H1 (cell line): ENCODE measurements around the gene DCLRE1B. TPM values are rescaled to one million over a fixed set of nuclear protein-coding genes. Genes with fewer than 3 reads are reported as not detected.

Source experiments
- CTCF ChIA-PET: fragments of 300-600 bp; sonication (Branson Sonifier 250); formaldehyde crosslinking; loops from one replicate; lab custom pipeline; 2021; ENCODE audit not compliant: partially characterized antibody; lab: Charles Lee
- POLR2A ChIA-PET: fragments of 300-600 bp; sonication (Branson Sonifier 250); formaldehyde crosslinking; loops from one replicate; lab custom pipeline; 2021; ENCODE audit warnings: inconsistent platforms; ENCODE audit not compliant: partially characterized antibody; lab: Charles Lee
- DNase-seq, 2 experiments: peaks; one replicate each; pipeline versions ENCODE4 v3.0.0 to v3.0.0-alpha.2; 2010 to 2022; ENCODE audit warnings: low spot score in 2 of 2, low read depth in 1 of 2, mixed read lengths in 1 of 2
- FAIRE-seq: peaks from 2 replicates; lab custom pipeline; 2011; peaks lifted over from hg19 to GRCh38; lab: Jason Lieb, UNC
- H2AFZ ChIP-seq: 2 replicates; pipeline ENCODE4 v1.8.1; 2012; ENCODE audit warnings: low read length, inconsistent platforms
- H2AK5ac ChIP-seq: 2 replicates; pipeline ENCODE4 v1.6.1; 2013; ENCODE audit warnings: low read depth, low read length
- H2BK120ac ChIP-seq: replicated peaks from 2 replicates; pipeline ENCODE3; 2013; ENCODE audit warnings: low read depth, low read length, inconsistent platforms
- H2BK12ac ChIP-seq: 2 replicates; pipeline ENCODE4 v1.6.1; 2013; ENCODE audit warnings: low read depth, low read length
- H2BK15ac ChIP-seq: 2 replicates; pipeline ENCODE4 v1.6.1; 2013; ENCODE audit warnings: low read length
- H2BK20ac ChIP-seq: 2 replicates; pipeline ENCODE4 v1.6.1; 2013; ENCODE audit warnings: low read length
- H2BK5ac ChIP-seq: 2 replicates; pipeline ENCODE4 v1.6.1; 2013; ENCODE audit warnings: low read depth, low read length
- H3K14ac ChIP-seq: 2 replicates; pipeline ENCODE4 v1.6.1; 2013; ENCODE audit warnings: inconsistent platforms; ENCODE audit not compliant: insufficient read length
- H3K18ac ChIP-seq: 2 replicates; pipeline ENCODE4 v1.6.1; 2013; ENCODE audit warnings: low read length; ENCODE audit errors: extremely low read depth
- H3K23ac ChIP-seq: 2 replicates; pipeline ENCODE4 v1.6.1; 2013; ENCODE audit warnings: inconsistent platforms; ENCODE audit not compliant: insufficient read length
- H3K23me2 ChIP-seq: 2 replicates; pipeline ENCODE4 v1.6.1; 2013; ENCODE audit warnings: low read depth, low read length
- H3K27ac ChIP-seq: 2 replicates; pipeline ENCODE4 v1.6.1; 2011; ENCODE audit warnings: low read depth, low read length, inconsistent platforms
- H3K27me3 ChIP-seq, 4 experiments: replicated peaks in 1 of 4; 1 replicate in 1 of 4; 2 replicates in 3 of 4; pipeline versions ENCODE4 v1.6.1 to v1.8.1; 2011 to 2013; ENCODE audit warnings: low read length in 3 of 4, mild to moderate bottlenecking in 3 of 4, inconsistent platforms in 2 of 4, mixed read lengths in 2 of 4, moderate library complexity in 1 of 4; ENCODE audit not compliant: control insufficient read depth in 3 of 4, insufficient read depth in 3 of 4; ENCODE audit errors: extremely low read depth in 1 of 4
- H3K36me3 ChIP-seq, 4 experiments: 2 replicates each; pipeline versions ENCODE4 v1.6.1 to v1.8.1; 2011 to 2013; ENCODE audit warnings: mild to moderate bottlenecking in 4 of 4, low read length in 3 of 4, moderate library complexity in 2 of 4, control low read depth in 1 of 4, inconsistent platforms in 1 of 4; ENCODE audit not compliant: insufficient read depth in 4 of 4, control insufficient read depth in 2 of 4
- H3K4ac ChIP-seq: replicated peaks from 2 replicates; pipeline ENCODE3; 2013; ENCODE audit warnings: low read length, low read depth, mixed read lengths, inconsistent platforms; ENCODE audit not compliant: insufficient read length
- H3K4me1 ChIP-seq, 4 experiments: replicated peaks in 1 of 4; 1 replicate in 1 of 4; 2 replicates in 3 of 4; pipeline versions ENCODE4 v1.6.1 to v1.8.1; 2011 to 2013; ENCODE audit warnings: low read length in 3 of 4, inconsistent platforms in 2 of 4, mixed read lengths in 1 of 4; ENCODE audit not compliant: insufficient read depth in 4 of 4, control insufficient read depth in 3 of 4
- H3K4me2 ChIP-seq, 2 experiments: 2 replicates each; pipeline versions ENCODE4 v1.6.1 to v1.8.1; 2011 to 2013; ENCODE audit warnings: low read depth in 2 of 2, low read length in 2 of 2, control low read depth in 1 of 2, inconsistent platforms in 1 of 2, mild to moderate bottlenecking in 1 of 2; ENCODE audit not compliant: insufficient read depth in 1 of 2
- H3K4me3 ChIP-seq, 4 experiments: fragments of 200-600, 300-600 bp in 1 of 4; sonication (generic), shearing (Covaris generic), sonication (Bioruptor Twin) in 1 of 4; 2 replicates each; pipeline versions ENCODE4 v1.5.1 to v1.8.1; 2011 to 2016; ENCODE audit warnings: low read length in 4 of 4, low read depth in 3 of 4, control low read depth in 2 of 4, inconsistent platforms in 2 of 4, mild to moderate bottlenecking in 2 of 4, mixed read lengths in 1 of 4, moderate library complexity in 1 of 4; ENCODE audit not compliant: insufficient read depth in 2 of 4; ENCODE audit errors: extremely low read depth in 1 of 4
- H3K56ac ChIP-seq: replicated peaks from 2 replicates; pipeline ENCODE3; 2013; ENCODE audit warnings: low read depth, mild to moderate bottlenecking, mixed read lengths, low read length, inconsistent platforms; ENCODE audit not compliant: insufficient read length
- H3K79me1 ChIP-seq: 2 replicates; pipeline ENCODE4 v1.6.1; 2013; ENCODE audit warnings: low read depth, low read length, control low read depth
- H3K79me2 ChIP-seq, 2 experiments: 2 replicates each; pipeline versions ENCODE4 v1.6.1 to v1.8.1; 2012 to 2013; ENCODE audit warnings: low read length in 2 of 2, mild to moderate bottlenecking in 2 of 2, inconsistent platforms in 1 of 2; ENCODE audit not compliant: insufficient read depth in 2 of 2, control insufficient read depth in 1 of 2
- H3K9ac ChIP-seq, 4 experiments: replicated peaks in 1 of 4; 1 replicate in 1 of 4; 2 replicates in 3 of 4; pipeline versions ENCODE4 v1.6.1 to v1.8.1; 2011 to 2013; ENCODE audit warnings: low read depth in 3 of 4, low read length in 3 of 4, control low read depth in 2 of 4, mild to moderate bottlenecking in 2 of 4, moderate library complexity in 2 of 4, inconsistent platforms in 1 of 4; ENCODE audit errors: extremely low read depth in 1 of 4
- H3K9me3 ChIP-seq, 2 experiments: 2 replicates each; pipeline versions ENCODE4 v1.6.1 to v1.8.1; 2012 to 2013; ENCODE audit warnings: mild to moderate bottlenecking in 2 of 2, moderate library complexity in 2 of 2, control low read depth in 1 of 2, inconsistent platforms in 1 of 2, low read depth in 1 of 2, low read length in 1 of 2, mixed read lengths in 1 of 2; ENCODE audit not compliant: insufficient read depth in 2 of 2
- H4K20me1 ChIP-seq, 2 experiments: replicated peaks in 1 of 2; 2 replicates each; pipeline versions ENCODE3 to v1.8.1; 2011 to 2013; ENCODE audit warnings: inconsistent platforms in 2 of 2, low read length in 2 of 2, mild to moderate bottlenecking in 1 of 2; ENCODE audit not compliant: insufficient read depth in 2 of 2, control insufficient read depth in 1 of 2
- H4K5ac ChIP-seq: 2 replicates; pipeline ENCODE4 v1.6.1; 2013; ENCODE audit warnings: low read length, low read depth, mixed read lengths, inconsistent platforms; ENCODE audit not compliant: insufficient read length
- H4K8ac ChIP-seq: 2 replicates; pipeline ENCODE4 v1.8.0; 2013; ENCODE audit warnings: mild to moderate bottlenecking, moderate library complexity, low read length, inconsistent platforms; ENCODE audit not compliant: insufficient read depth; ENCODE audit errors: extremely low read depth
- H4K91ac ChIP-seq: replicated peaks from 2 replicates; pipeline ENCODE3; 2013; ENCODE audit warnings: low read length, mixed read lengths, inconsistent platforms; ENCODE audit not compliant: insufficient read length
- POLR2A ChIP-seq, 2 experiments: IDR thresholded peaks; 1 replicate in 1 of 2; 2 replicates in 1 of 2; pipeline ENCODE4 v1.6.1; 2011; ENCODE audit warnings: low read depth in 2 of 2, low read length in 2 of 2, mild to moderate bottlenecking in 2 of 2; ENCODE audit errors: control extremely low read depth in 1 of 2
- RAD21 ChIP-seq, 2 experiments: IDR thresholded peaks in 1 of 2; conservative IDR thresholded peaks in 1 of 2; 2 replicates each; pipeline ENCODE4 v1.6.1; 2011; ENCODE audit warnings: low read depth in 2 of 2, low read length in 2 of 2, improper control_type of control experiment in 1 of 2, inconsistent platforms in 1 of 2, mild to moderate bottlenecking in 1 of 2, moderate library complexity in 1 of 2
- SIN3A ChIP-seq, 2 experiments: IDR thresholded peaks in 1 of 2; conservative IDR thresholded peaks in 1 of 2; 2 replicates each; pipeline ENCODE4 v1.6.1; 2011 to 2012; ENCODE audit warnings: low read length in 2 of 2, improper control_type of control experiment in 1 of 2, low read depth in 1 of 2, mild to moderate bottlenecking in 1 of 2
- YY1 ChIP-seq: IDR thresholded peaks from 2 replicates; pipeline ENCODE4 v1.6.1; 2011; ENCODE audit warnings: low read depth, mild to moderate bottlenecking, low read length
- WGBS, 2 experiments: shearing (Covaris generic) in 1 of 2; methylation state at CpG; one replicate each; pipeline versions ENCODE4 v1.1.6 to v1.1.7; 2013 to 2015; ENCODE audit warnings: low lambda C conversion rate in 2 of 2, mixed read lengths in 2 of 2, inconsistent platforms in 1 of 2, low coverage in 1 of 2, missing lambda C conversion rate in 1 of 2; ENCODE audit not compliant: insufficient replicate concordance in 2 of 2, insufficient coverage in 1 of 2, insufficient read length in 1 of 2; ENCODE audit errors: extremely low coverage in 1 of 2, missing lambda C conversion rate in 1 of 2; 5-methylcytosine and 5-hydroxymethylcytosine counted together
- polyA plus RNA-seq, 7 experiments: library from polyadenylated mRNA; depleted of rRNA in 3 of 7; stranded (reverse) in 5 of 7; unstranded in 2 of 7; fragments of >200 nt in 5 of 7; fragments of 200-250 nt in 2 of 7; gene quantifications; 1 replicate in 5 of 7; 2 replicates in 1 of 7; 4 replicates in 1 of 7; pipeline versions ENCODE4 v1.2.1 to v1.2.3, GENCODE V29; 2011 to 2013; ENCODE audit warnings: missing spikeins in 2 of 7, mixed read lengths in 2 of 7
- total RNA-seq: library from RNA; stranded (reverse); fragmentation: NEBNext Ultra II Directional; extraction: Animal tissue kit (Norgen Biotek cat#: 25700); gene quantifications from 2 replicates; pipeline ENCODE4 v1.2.1, GENCODE V29; 2021

DCLRE1B gene
- total and polyA plus RNA-seq, 2 of the 8 experiments (the other 6 are each of a cell fraction or from before 2014, with no cell fraction given): 5.5 to 11.0 TPM

DNA sequence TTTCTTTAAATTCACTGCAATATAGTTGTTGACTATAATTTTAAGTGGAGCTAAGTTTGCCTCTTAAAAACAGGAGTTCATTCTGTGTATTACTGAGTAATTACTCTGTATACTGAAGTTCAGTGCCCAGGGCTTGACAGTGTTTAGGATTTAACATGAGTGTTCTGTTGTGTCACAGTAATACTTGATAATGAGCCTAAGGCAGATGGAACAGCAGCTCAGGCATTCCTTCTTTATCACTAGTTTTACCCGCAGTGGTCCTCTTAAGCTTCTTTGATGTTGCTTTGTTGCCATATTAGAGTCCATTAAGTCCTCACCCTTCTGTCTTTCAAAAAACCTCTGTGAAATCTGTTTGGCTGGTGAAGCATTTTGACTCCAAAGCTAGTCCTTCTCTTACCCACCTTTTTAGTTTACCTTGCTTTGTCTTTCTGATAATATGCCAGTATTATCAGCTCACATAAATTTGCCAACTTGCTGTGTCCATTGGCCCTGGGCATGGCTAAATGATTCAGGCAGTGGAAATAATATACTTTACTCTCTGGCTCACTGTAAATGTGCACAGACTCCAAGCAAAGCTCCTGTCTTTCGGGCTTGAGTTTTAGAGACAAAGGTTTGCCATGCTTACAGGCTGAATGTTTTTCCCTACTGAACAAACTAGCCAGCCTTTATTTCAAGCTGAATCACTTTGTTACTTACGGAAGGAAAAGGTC is 41.7 kb downstream of the DCLRE1B start:
- Histone ChIP-seq H3K4ac (no peak overlapping the region), H4K5ac (no peak overlapping the region), H3K27me3 (no peaks in the 10 kb centered on the region), H2BK5ac (no peak overlapping the region), H3K9me3 (no peaks in the 10 kb centered on the region), H3K9ac (no peak overlapping the region), H3K4me2 (no peak overlapping the region), H3K18ac (no peak overlapping the region), H3K4me1 (no peaks in the 10 kb centered on the region), H3K56ac (no peak overlapping the region), H3K23me2 (no peaks in the 10 kb centered on the region), H3K14ac (no peak overlapping the region), H3K27ac (no peak overlapping the region), H4K8ac (no peak overlapping the region), H2BK15ac (no peak overlapping the region), H3K79me2 (peaks cover 0 to 33% of the 10 kb centered on the region in 2 experiments; a peak in 2 of 4 replicates), H3K23ac (no peak overlapping the region), H3K4me3 (no peak overlapping the region), H2BK20ac (no peak overlapping the region), H3K79me1 (no peaks in the 10 kb centered on the region; the same call in 1 of the 2 replicates), H2BK120ac (no peak overlapping the region), H2AK5ac (no peak overlapping the region), H2BK12ac (no peak overlapping the region), H3K36me3 (peaks cover 0 to 11% (median 0%) of the 10 kb centered on the region in 4 experiments; a peak in 1 of 8 replicates), H4K91ac (no peak overlapping the region), H2AFZ (no peak overlapping the region), H4K20me1 (no peaks in the 10 kb centered on the region)
- no peak for DNase-seq
- no peak for FAIRE-seq
- 88% methylated on average over 3 of the region's 3 CpGs; no CpG with 5 or more reads in 1 of the 2 experiments for WGBS, 2 experiments
- ChIA-PET POLR2A (interaction anchor here (1.2 to 1.4 kb wide), 3 partner anchors 17 to 135 kb away, joined by 3 to 4 read pairs (median 3); partner anchors contain the start of gene RSBN1), CTCF (interaction anchor here (0.7 to 9.3 kb wide), 12 partner anchors 9 to 1228 kb away, joined by 3 to 31 read pairs (median 3); a partner anchor contains a TSS)
- TF ChIP-seq POLR2A (IDR thresholded peaks at IDR 0.05; ENCODE audit: control extremely low read depth in 1 of 2, low read depth in 2 of 2, low read length in 2 of 2) (no peak), SIN3A (conservative IDR thresholded peaks at IDR 0.05 in 1 of 2, IDR thresholded peaks at IDR 0.05 in 1 of 2; ENCODE audit: low read depth in 1 of 2, low read length in 2 of 2) (no peak), RAD21 (IDR thresholded peaks at IDR 0.05 in 1 of 2, conservative IDR thresholded peaks at IDR 0.05 in 1 of 2; ENCODE audit: low read depth in 2 of 2, low read length in 2 of 2) (no peak), YY1 (no peak)
